Type B pancreatic cell (in vitro differentiated cells): ENCODE measurements around the gene TUT4. TPM values are rescaled to one million over a fixed set of nuclear protein-coding genes. Genes with fewer than 3 reads are reported as not detected.

ENCODE experiments used
- DNase-seq: peaks from one replicate; pipeline ENCODE4 v3.0.0; 2021; ENCODE audit warnings: mixed read lengths; ENCODE audit not compliant: unreplicated experiment; ENCODE audit errors: extremely low spot score
- H3K27ac Mint-ChIP-seq: 2 replicates; pipeline ENCODE4 v1.8.0; 2021; ENCODE audit warnings: mild to moderate bottlenecking, mixed read lengths
- H3K27me3 Mint-ChIP-seq: 2 replicates; pipeline ENCODE4 v1.8.0; 2021; ENCODE audit warnings: mixed read lengths
- H3K36me3 Mint-ChIP-seq: 2 replicates; pipeline ENCODE4 v1.8.0; 2021; ENCODE audit warnings: mixed read lengths
- H3K4me1 Mint-ChIP-seq: one replicate; pipeline ENCODE4 v1.8.0; 2021; ENCODE audit warnings: mixed read lengths; ENCODE audit not compliant: unreplicated experiment
- H3K4me3 Mint-ChIP-seq: 2 replicates; pipeline ENCODE4 v1.8.0; 2021; ENCODE audit warnings: mild to moderate bottlenecking, mixed read lengths
- H3K9me3 Mint-ChIP-seq: 2 replicates; pipeline ENCODE4 v1.8.0; 2021; ENCODE audit warnings: mixed read lengths
- CTCF ChIP-seq: fragments of 200-600 bp; sonication (generic); conservative IDR thresholded peaks from 2 replicates; pipeline ENCODE4 v1.5.0; 2021; ENCODE audit warnings: antibody characterized with exemption, mild to moderate bottlenecking
- total RNA-seq: library from RNA; stranded (reverse); gene quantifications from 2 replicates; pipeline ENCODE4 v1.2.1, GENCODE V29; 2021; ENCODE audit warnings: low replicate concordance

Gene TUT4
- total RNA-seq, 1 donor from 2014 or later: 108 TPM

GRCh38 chr1:52546852-52547251 lies 6.0 kb downstream of the TUT4 start:
- H3K4me3 Mint-ChIP-seq: no peak overlapping the region
- H3K9me3 Mint-ChIP-seq: peaks cover 11% of the 10 kb centered on the region
- no peak for DNase-seq
- TF ChIP-seq CTCF: no peak
- H3K27ac Mint-ChIP-seq: no peak overlapping the region
- H3K36me3 Mint-ChIP-seq: peaks cover 24% of the 10 kb centered on the region
- H3K27me3 Mint-ChIP-seq: no peaks in the 10 kb centered on the region
- H3K4me1 Mint-ChIP-seq: peaks cover 14% of the 10 kb centered on the region

GRCh38 chr1:52544665-52545525 lies 8.0 kb downstream of the TUT4 start:
- Mint-ChIP-seq H3K36me3 (peaks cover 33% of the 10 kb centered on the region), H3K9me3 (peaks cover 15% of the 10 kb centered on the region), H3K27me3 (no peaks in the 10 kb centered on the region), H3K4me3 (no peak overlapping the region), H3K4me1 (peaks cover 14% of the 10 kb centered on the region), H3K27ac (no peak overlapping the region)
- DNase-seq: no peak
- no peak for TF ChIP-seq CTCF

DNA sequence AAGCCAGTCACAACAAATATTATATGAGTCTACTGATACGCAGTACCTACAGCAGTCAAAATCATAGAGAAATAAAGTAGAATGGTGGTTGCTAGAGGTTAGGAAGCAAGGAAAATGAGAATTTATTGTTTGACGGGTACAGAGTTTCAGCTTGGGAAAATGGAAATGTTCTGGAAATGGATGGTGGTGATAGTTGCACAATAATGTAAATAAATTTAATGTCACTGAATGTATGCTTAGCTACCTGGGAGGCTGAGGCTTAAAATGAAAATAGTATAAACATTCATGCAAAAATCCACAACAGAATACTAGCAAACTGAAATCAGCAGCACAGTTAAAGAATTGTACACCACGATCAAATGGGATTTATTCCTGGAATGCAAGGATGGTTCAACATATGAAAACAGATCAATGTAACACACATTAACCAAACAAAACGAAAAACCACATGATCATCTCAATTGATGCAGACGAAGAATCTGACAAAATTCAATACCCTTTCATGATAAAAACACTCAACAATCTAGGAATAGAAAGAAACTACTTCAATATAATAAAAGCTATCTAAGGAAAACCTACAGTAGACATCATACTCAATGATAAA lies 10.7 kb downstream of the TUT4 start:
- no peak for DNase-seq
- Mint-ChIP-seq H3K36me3 (peaks cover 42% of the 10 kb centered on the region), H3K9me3 (peaks cover 15% of the 10 kb centered on the region), H3K27ac (no peak overlapping the region), H3K4me3 (no peak overlapping the region), H3K4me1 (no peaks in the 10 kb centered on the region), H3K27me3 (no peaks in the 10 kb centered on the region)
- TF ChIP-seq CTCF: no peak

DNA sequence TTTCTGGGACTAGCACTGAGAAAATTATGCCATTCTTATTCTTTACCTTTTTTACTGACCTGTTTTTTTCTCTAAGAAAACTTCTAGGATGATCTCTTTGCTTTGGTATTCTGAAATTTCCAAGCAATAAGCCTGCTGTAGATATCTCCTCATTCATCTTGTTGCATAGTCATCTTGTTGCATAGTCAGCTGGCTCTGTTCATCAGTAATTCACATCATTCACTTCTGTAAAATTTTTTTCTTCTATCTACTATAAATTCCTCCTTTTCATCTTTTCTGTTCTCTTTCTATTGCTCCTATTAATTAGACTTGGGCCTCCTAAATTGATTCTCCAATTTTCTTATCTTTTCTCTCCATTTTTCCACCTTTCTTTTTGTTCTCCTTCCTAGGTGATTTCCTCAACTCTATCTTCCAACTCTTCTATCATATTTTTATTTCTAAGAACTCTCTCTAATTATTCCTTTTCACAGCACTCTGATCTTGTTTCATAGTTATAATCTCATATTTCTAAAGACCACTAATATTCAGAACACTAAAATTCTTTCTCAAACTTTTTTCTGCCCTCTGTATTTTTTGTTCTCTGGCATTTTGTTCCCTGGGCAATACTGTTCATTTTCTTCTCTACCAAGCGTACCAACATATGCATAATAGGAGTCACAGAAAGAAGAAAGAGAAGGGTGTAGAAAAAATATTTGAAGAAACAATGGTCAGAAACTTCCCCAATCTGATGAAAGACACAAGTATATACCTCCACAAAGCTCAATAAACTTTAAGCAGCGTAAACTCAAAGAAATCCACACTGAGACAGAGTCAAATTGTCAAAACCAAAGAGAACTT lies 17.7 kb downstream of the TUT4 start:
- Mint-ChIP-seq H3K4me1 (peaks cover 5% of the 10 kb centered on the region), H3K4me3 (no peak overlapping the region), H3K27me3 (no peaks in the 10 kb centered on the region), H3K9me3 (peaks cover 15% of the 10 kb centered on the region), H3K27ac (no peak overlapping the region), H3K36me3 (peaks cover 38% of the 10 kb centered on the region)
- no peak for DNase-seq
- no peak for TF ChIP-seq CTCF

DNA sequence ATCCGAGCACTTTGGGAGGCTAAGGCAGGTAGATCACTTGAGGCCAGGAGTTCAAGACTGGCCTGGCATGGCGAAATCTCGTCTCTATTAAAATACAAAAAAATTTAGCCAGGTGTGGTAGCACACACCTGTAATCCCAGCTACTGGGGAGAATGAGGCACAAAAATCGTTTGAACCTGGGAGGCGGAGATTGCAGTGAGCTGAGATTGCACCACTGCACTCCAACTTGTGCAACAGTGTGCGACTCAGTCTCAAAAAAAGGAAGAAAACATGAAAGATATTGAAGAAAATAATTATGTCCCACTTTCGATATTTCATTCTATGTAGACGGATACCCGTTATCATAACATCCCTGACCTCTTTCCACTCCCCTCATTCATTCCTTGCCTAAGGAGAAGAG lies 19.2 kb downstream of the TUT4 start:
- TF ChIP-seq CTCF: no peak
- H3K9me3 Mint-ChIP-seq: peaks cover 15% of the 10 kb centered on the region
- H3K27me3 Mint-ChIP-seq: no peaks in the 10 kb centered on the region
- H3K36me3 Mint-ChIP-seq: peaks cover 30% of the 10 kb centered on the region
- H3K4me3 Mint-ChIP-seq: no peak overlapping the region
- H3K4me1 Mint-ChIP-seq: peaks cover 5% of the 10 kb centered on the region
- no peak for DNase-seq
- H3K27ac Mint-ChIP-seq: no peak overlapping the region
